Adrenal gland (tissue), 12 donors: ENCODE measurements around the gene HOXA9. TPM values are rescaled to one million over a fixed set of nuclear protein-coding genes. Genes with fewer than 3 reads are reported as not detected.

Experiments used
- DNase-seq, 7 donors: peaks; one replicate each; pipeline ENCODE4 v3.0.0-alpha.2; 2019 to 2020
- H3K27ac ChIP-seq, 5 donors: fragments of 200-600 bp; sonication (generic) in 4 of 5; 1 replicate in 3 of 5; 2 replicates in 2 of 5; pipeline versions ENCODE4 v1.5.1 to v1.8.0; 2016 to 2020; ENCODE audit warnings: mild to moderate bottlenecking in 1 of 5
- H3K27me3 ChIP-seq: fragments of 200-600 bp; 2 replicates; pipeline ENCODE4 v1.8.0; 2021
- H3K36me3 ChIP-seq, 2 donors: fragments of 200-600 bp; replicated peaks in 1 of 2; 1 replicate in 1 of 2; 2 replicates in 1 of 2; pipeline versions ENCODE4 v1.5.1 to v1.8.0; 2018 to 2022
- H3K4me1 ChIP-seq, 2 donors: fragments of 200-600 bp; replicated peaks in 1 of 2; 1 replicate in 1 of 2; 2 replicates in 1 of 2; pipeline versions ENCODE4 v1.5.1 to v1.8.0; 2018 to 2021
- H3K4me3 ChIP-seq, 4 donors: fragments of 200-600 bp; sonication (generic) in 3 of 4; one replicate each; pipeline ENCODE4 v1.5.1; 2016 to 2018
- H3K9me3 ChIP-seq, 3 donors: fragments of 200-600 bp; sonication (generic) in 1 of 3; replicated peaks in 1 of 3; 1 replicate in 2 of 3; 2 replicates in 1 of 3; pipeline versions ENCODE4 v1.5.1 to v1.8.0; 2016 to 2021
- POLR2A ChIP-seq, 2 donors: fragments of 450-650 bp; IDR thresholded peaks; one replicate each; pipeline ENCODE4 v1.6.1; 2017; ENCODE audit warnings: antibody characterized with exemption in 2 of 2, mild to moderate bottlenecking in 2 of 2, moderate library complexity in 1 of 2
- WGBS, 4 donors: extraction: QIAGEN DNeasy Blood & Tissue Kit in 2 of 4; methylation state at CpG; one replicate each; pipeline versions ENCODE4 v1.1.5 to v1.1.7; 2013 to 2017; 5-methylcytosine and 5-hydroxymethylcytosine counted together
- intact Hi-C, 2 donors: fragments of 100-400 bp; cut with DNase I; formaldehyde crosslinking; loops; one replicate each; pipeline versions ENCODE4 v1.14.1 to v1.15.0; 2022 to 2023
- polyA plus RNA-seq, 3 donors: library from polyadenylated mRNA; stranded (reverse); fragments of 200-250 nt in 2 of 3; fragments of 350-450 nt in 1 of 3; fragmentation: Illumina TruSeq in 1 of 3; extraction: RNeasy Lipid Tissue Mini Kit (QIAGEN cat#74804) in 1 of 3; gene quantifications; one replicate each; pipeline ENCODE4 v1.2.3, GENCODE V29; 2013 to 2014
- total RNA-seq, 9 donors: library from RNA; depleted of rRNA in 4 of 9; stranded (reverse); fragments of >200 nt in 4 of 9; fragments of 120-200 nt in 1 of 9; fragmentation: NEBNext Ultra II Directional in 1 of 9; extraction: Animal tissue kit (Norgen Biotek cat#: 25700) in 1 of 9; gene quantifications; one replicate each; pipeline versions ENCODE4 v1.1.0 to v1.2.4, GENCODE V29; 2013 to 2023
- TF ChIP-seq, protein P1 (sequence below), 6 experiments: fragments of 450-650 bp in 4 of 6; fragments of 200-600 bp in 2 of 6; sonication (generic) in 1 of 6; IDR thresholded peaks; 1 replicate in 5 of 6; 2 replicates in 1 of 6; pipeline versions ENCODE4 v1.5.1 to v1.8.0; 2016 to 2021; ENCODE audit warnings: antibody characterized with exemption in 6 of 6, mild to moderate bottlenecking in 2 of 6, moderate library complexity in 1 of 6
- donor health status: healthy with polysubstance abuse.
- donor health status: Bipolar disorder and iron deficiency.
- donor health status: DM: yes; HTN: yes; CAD: no.
- donor health status: DM: no; HTN: no; CAD: no.
- donor health status: DM: no; HTN: no; CAD: no.
- donor health status: DM: yes; HTN: yes; CAD: no.

Gene HOXA9
- total and polyA plus RNA-seq, 12 donors = 2.6 to 26.7 (median 11.7) TPM

GRCh38 chr7:27202018-27202861, 36.9 kb upstream of the HOXA9 start:
- no peak overlapping the region for H3K27ac ChIP-seq
- 19 to 22% (median 20%) methylated on average over 21 to 30 of the region's 30 CpGs for WGBS, 4 donors
- peaks cover 0 to 18% of the 10 kb centered on the region in 2 donors for H3K4me1 ChIP-seq
- no peaks in the 10 kb centered on the region for H3K36me3 ChIP-seq
- H3K27me3 ChIP-seq = peaks cover 94% of the 10 kb centered on the region
- peak in 3 of 7 donors; percentile 9 to 45 (median 13) for DNase-seq
- intact Hi-C loops = loop anchor here (10.0 kb wide), 2 partner anchors 373 to 813 kb away; no protein-coding TSS in a partner anchor
- no peak for TF ChIP-seq POLR2A (IDR thresholded peaks at IDR 0.05)
- TF ChIP-seq, protein P1, sequence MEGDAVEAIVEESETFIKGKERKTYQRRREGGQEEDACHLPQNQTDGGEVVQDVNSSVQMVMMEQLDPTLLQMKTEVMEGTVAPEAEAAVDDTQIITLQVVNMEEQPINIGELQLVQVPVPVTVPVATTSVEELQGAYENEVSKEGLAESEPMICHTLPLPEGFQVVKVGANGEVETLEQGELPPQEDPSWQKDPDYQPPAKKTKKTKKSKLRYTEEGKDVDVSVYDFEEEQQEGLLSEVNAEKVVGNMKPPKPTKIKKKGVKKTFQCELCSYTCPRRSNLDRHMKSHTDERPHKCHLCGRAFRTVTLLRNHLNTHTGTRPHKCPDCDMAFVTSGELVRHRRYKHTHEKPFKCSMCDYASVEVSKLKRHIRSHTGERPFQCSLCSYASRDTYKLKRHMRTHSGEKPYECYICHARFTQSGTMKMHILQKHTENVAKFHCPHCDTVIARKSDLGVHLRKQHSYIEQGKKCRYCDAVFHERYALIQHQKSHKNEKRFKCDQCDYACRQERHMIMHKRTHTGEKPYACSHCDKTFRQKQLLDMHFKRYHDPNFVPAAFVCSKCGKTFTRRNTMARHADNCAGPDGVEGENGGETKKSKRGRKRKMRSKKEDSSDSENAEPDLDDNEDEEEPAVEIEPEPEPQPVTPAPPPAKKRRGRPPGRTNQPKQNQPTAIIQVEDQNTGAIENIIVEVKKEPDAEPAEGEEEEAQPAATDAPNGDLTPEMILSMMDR (IDR thresholded peaks at IDR 0.05) = no peak
- H3K4me3 ChIP-seq = no peak overlapping the region
- H3K9me3 ChIP-seq = no peaks in the 10 kb centered on the region

- peaks cover 94% of the 10 kb centered on the region for H3K27me3 ChIP-seq
- DNase-seq = no peak
- H3K4me1 ChIP-seq = peaks cover 0 to 19% of the 10 kb centered on the region in 2 donors
- WGBS, 4 donors = 22 to 55% (median 39%) methylated on average over 3 to 4 of the region's 4 CpGs
- H3K9me3 ChIP-seq = no peaks in the 10 kb centered on the region
- TF ChIP-seq, protein P1 (IDR thresholded peaks at IDR 0.05) = no peak
- TF ChIP-seq POLR2A (IDR thresholded peaks at IDR 0.05) = no peak
- H3K27ac ChIP-seq = no peak overlapping the region
- intact Hi-C loops = loop anchor here (10.0 kb wide), 2 partner anchors 373 to 813 kb away; no protein-coding TSS in a partner anchor
- no peaks in the 10 kb centered on the region for H3K36me3 ChIP-seq
- H3K4me3 ChIP-seq = no peak overlapping the region
Measured at GRCh38 chr7:27201580-27202017, 36.3 kb upstream of the HOXA9 start.

GRCh38 chr7:27200761-27201579, 35.6 kb upstream of the HOXA9 start:
- intact Hi-C loops = loop anchor here (10.0 kb wide), 2 partner anchors 374 to 814 kb away; no protein-coding TSS in a partner anchor
- Histone ChIP-seq H3K27ac (no peak overlapping the region), H3K27me3 (peaks cover 94% of the 10 kb centered on the region), H3K36me3 (no peaks in the 10 kb centered on the region), H3K9me3 (no peaks in the 10 kb centered on the region), H3K4me1 (peaks cover 0 to 23% of the 10 kb centered on the region in 2 donors), H3K4me3 (no peak overlapping the region)
- WGBS, 4 donors = 25 to 32% (median 26%) methylated on average over 11 to 14 of the region's 14 CpGs
- DNase-seq = peak in 3 of 7 donors; percentile 11 to 49 (median 18)
- TF ChIP-seq, protein P1 (IDR thresholded peaks at IDR 0.05) = no peak
- TF ChIP-seq POLR2A (IDR thresholded peaks at IDR 0.05) = no peak
